SK-N-MC (cell line): ENCODE measurements around the gene ANKEF1.
"Not testable (repeated sequence)": the region's sequence is repeated elsewhere in the genome, so short reads cannot be mapped to it uniquely, and the experiment has no call there.

Experiments used
- DNase-seq: peaks from one replicate; pipeline ENCODE4 v3.0.0-alpha.2; 2011; ENCODE audit warnings: low read depth, low spot score
- H3K27ac ChIP-seq: fragments of 200-600 bp; sonication (generic); 2 replicates; pipeline ENCODE4 v1.5.1; 2016; ENCODE audit warnings: mixed run types
- H3K36me3 ChIP-seq: fragments of 200-600 bp; sonication (generic); 2 replicates; pipeline ENCODE4 v1.6.1; 2017; ENCODE audit warnings: antibody characterized with exemption, low read length, mixed read lengths; ENCODE audit not compliant: insufficient read depth
- H3K4me3 ChIP-seq: fragments of 200-600 bp; sonication (generic); 2 replicates; pipeline ENCODE4 v1.5.1; 2016
- H3K9ac ChIP-seq: fragments of 200-600 bp; sonication (generic); 2 replicates; pipeline ENCODE4 v1.8.0; 2017; ENCODE audit warnings: mixed run types, mixed read lengths; ENCODE audit not compliant: insufficient read length
- H3K9me3 ChIP-seq: fragments of 200-600 bp; sonication (generic); 2 replicates; pipeline ENCODE4 v1.6.1; 2017; ENCODE audit warnings: low read depth, mild to moderate bottlenecking, antibody characterized with exemption, low read length, moderate library complexity, mixed read lengths
- EZH2 ChIP-seq: fragments of 200-600 bp; sonication (generic); IDR thresholded peaks from one replicate; pipeline ENCODE4 v1.6.1; 2017; ENCODE audit warnings: antibody characterized with exemption
- FOXP2 ChIP-seq: optimal IDR thresholded peaks from 2 replicates; pipeline ENCODE3; 2011; ENCODE audit warnings: mild to moderate bottlenecking, moderate library complexity; ENCODE audit not compliant: insufficient read depth; ENCODE audit errors: extremely low read length, control extremely low read depth
- POLR2AphosphoS5 ChIP-seq: IDR thresholded peaks from 2 replicates; pipeline ENCODE4 v1.6.1; 2012; ENCODE audit warnings: mild to moderate bottlenecking, low read depth, low read length, borderline replicate concordance

Gene ANKEF1

GRCh38 chr20:10020937-10021336 is 13.8 kb upstream of the ANKEF1 start:
- Histone ChIP-seq H3K36me3 (no peaks in the 10 kb centered on the region), H3K27ac (no peak overlapping the region), H3K9me3 (no peaks in the 10 kb centered on the region), H3K4me3 (no peak overlapping the region), H3K9ac (no peak overlapping the region)
- TF ChIP-seq EZH2 (no peak), POLR2AphosphoS5 (no peak)
- DNase-seq = no peak

- TF ChIP-seq POLR2AphosphoS5 (no peak), EZH2 (no peak), FOXP2 (no peak)
- no peak overlapping the region for H3K4me3 ChIP-seq
- no peak overlapping the region for H3K27ac ChIP-seq
- DNase-seq = no peak
- no peaks in the 10 kb centered on the region for H3K36me3 ChIP-seq
- H3K9ac ChIP-seq = no peak overlapping the region
- H3K9me3 ChIP-seq = no peaks in the 10 kb centered on the region
These were observed 12.2 kb upstream of the ANKEF1 start for GRCh38 chr20:10022625-10023024.

- Histone ChIP-seq H3K9ac (no peak overlapping the region), H3K9me3 (no peaks in the 10 kb centered on the region), H3K4me3 (no peak overlapping the region), H3K36me3 (no peaks in the 10 kb centered on the region), H3K27ac (no peak overlapping the region)
- TF ChIP-seq EZH2 (no peak), FOXP2 (no peak), POLR2AphosphoS5 (no peak)
- no peak for DNase-seq
These were observed 10.9 kb upstream of the ANKEF1 start for GRCh38 chr20:10023911-10024310.

GRCh38 chr20:10031451-10032215 is 3.2 kb upstream of the ANKEF1 start:
- DNase-seq, H3K27ac ChIP-seq, H3K9me3 ChIP-seq, H3K4me3 ChIP-seq, H3K9ac ChIP-seq, H3K36me3 ChIP-seq: not testable (repeated sequence)

GRCh38 chr20:10032269-10032668 is 2.5 kb upstream of the ANKEF1 start:
- H3K9ac ChIP-seq, H3K36me3 ChIP-seq, DNase-seq, H3K27ac ChIP-seq, H3K9me3 ChIP-seq, H3K4me3 ChIP-seq: not testable (repeated sequence)

- H3K27ac ChIP-seq = no peak overlapping the region
- H3K9ac ChIP-seq = no peak overlapping the region
- DNase-seq = no peak
- no peaks in the 10 kb centered on the region for H3K9me3 ChIP-seq
- H3K36me3 ChIP-seq = no peaks in the 10 kb centered on the region
- TF ChIP-seq EZH2 (no peak), POLR2AphosphoS5 (no peak), FOXP2 (no peak)
- peak overlapping the region; percentile 84; the same call in 1 of the 2 replicates for H3K4me3 ChIP-seq
These were observed 709 bp upstream of the ANKEF1 start for GRCh38 chr20:10033905-10034650.

GRCh38 chr20:10036321-10036720 is 1.5 kb downstream of the ANKEF1 start:
- not testable (repeated sequence) for H3K36me3 ChIP-seq, DNase-seq, H3K4me3 ChIP-seq

GRCh38 chr20:10040070-10040975 is 5.5 kb downstream of the ANKEF1 start:
- TF ChIP-seq EZH2 = no peak
- TF ChIP-seq FOXP2 = no peak
- no peak for TF ChIP-seq POLR2AphosphoS5
- Histone ChIP-seq H3K9me3 (no peaks in the 10 kb centered on the region), H3K36me3 (no peaks in the 10 kb centered on the region), H3K27ac (no peak overlapping the region), H3K9ac (no peak overlapping the region), H3K4me3 (no peak overlapping the region)
- no peak for DNase-seq

More at GRCh38 chr20:10036321-10036720, 1.5 kb downstream of the ANKEF1 start:
- not testable (repeated sequence) for H3K27ac ChIP-seq, H3K9ac ChIP-seq, H3K9me3 ChIP-seq
